Measurements from ENCODE around the gene KLHL22.
"Not testable (repeated sequence)": the region's sequence is repeated elsewhere in the genome, so short reads cannot be mapped to it uniquely, and the experiment has no call there.

The KLHL22 gene

GRCh38 chr22:20457506-20458240 is 37.9 kb downstream of the KLHL22 start:
- no peak for DNase-seq (ENCODE audit: low read depth)
- TF ChIP-seq CTCF (IDR thresholded peaks at IDR 0.05; ENCODE audit: low read depth, low read length, missing control alignments): no peak
- H3K4me3 ChIP-seq (ENCODE audit: low read depth, low read length): no peak overlapping the region

GRCh38 chr22:20456722-20457076 is 38.9 kb downstream of the KLHL22 start:
- DNase-seq (ENCODE audit: low read depth): no peak
- no peak overlapping the region for H3K4me3 ChIP-seq (ENCODE audit: low read depth, low read length)
- no peak for TF ChIP-seq CTCF (IDR thresholded peaks at IDR 0.05; ENCODE audit: low read depth, low read length, missing control alignments)

- H3K4me3 ChIP-seq (ENCODE audit: low read depth, low read length): no peak overlapping the region
- TF ChIP-seq CTCF (IDR thresholded peaks at IDR 0.05; ENCODE audit: low read depth, low read length, missing control alignments): peak; percentile 97
- DNase-seq (ENCODE audit: low read depth): peak; percentile 56
Observed at GRCh38 chr22:20456064-20456721, 39.4 kb downstream of the KLHL22 start.

GRCh38 chr22:20455709-20456063 is 39.9 kb downstream of the KLHL22 start:
- TF ChIP-seq CTCF (IDR thresholded peaks at IDR 0.05; ENCODE audit: low read depth, low read length, missing control alignments): no peak
- no peak for DNase-seq (ENCODE audit: low read depth)

GRCh38 chr22:20453222-20453621 is 42.4 kb downstream of the KLHL22 start:
- TF ChIP-seq CTCF (IDR thresholded peaks at IDR 0.05; ENCODE audit: low read depth, low read length, missing control alignments): no peak
- H3K4me3 ChIP-seq (ENCODE audit: low read depth, low read length): no peak overlapping the region
- DNase-seq (ENCODE audit: low read depth): no peak

More at GRCh38 chr22:20455709-20456063, 39.9 kb downstream of the KLHL22 start:
- no peak overlapping the region for H3K4me3 ChIP-seq (ENCODE audit: low read depth, low read length)

GRCh38 chr22:20451920-20452319 is 43.7 kb downstream of the KLHL22 start:
- DNase-seq (ENCODE audit: low read depth): no peak
- TF ChIP-seq CTCF (IDR thresholded peaks at IDR 0.05; ENCODE audit: low read depth, low read length, missing control alignments): no peak
- H3K4me3 ChIP-seq (ENCODE audit: low read depth, low read length): no peak overlapping the region

GRCh38 chr22:20451129-20451778 is 44.3 kb downstream of the KLHL22 start:
- H3K4me3 ChIP-seq (ENCODE audit: low read depth, low read length); DNase-seq (ENCODE audit: low read depth): not testable (repeated sequence)
